IMR-90 (cell line): ENCODE results near the gene PGBD5. TPM values are rescaled to one million over a fixed set of nuclear protein-coding genes. Genes with fewer than 3 reads are reported as not detected.

Experiments used
- ATAC-seq: fragments of 200-7000 bp; cut with Tn5 transposase; 2 replicates; pipeline ENCODE4 v1.9.1; 2020; ENCODE audit warnings: low read depth, mild to moderate bottlenecking, moderate library complexity
- BruUV-seq: library from RNA; stranded (reverse); fragments of 400-500 nt; replicated peaks from 2 replicates; lab custom pipeline; 2021; lab: Mats Ljungman, UMichigan
- CTCF ChIA-PET: fragments of 300-600 bp; formaldehyde crosslinking; extraction: SDS; loops from one replicate; lab custom pipeline; 2021; ENCODE audit warnings: antibody characterized with exemption; lab: Yijun Ruan, JAX
- POLR2A ChIA-PET: fragments of 300-600 bp; sonication (Branson Sonifier 250); formaldehyde crosslinking; loops from one replicate; lab custom pipeline; 2022; ENCODE audit warnings: antibody characterized with exemption; ENCODE audit not compliant: unreplicated experiment; lab: Charles Lee
- DNase-seq: peaks from one replicate; pipeline ENCODE4 v3.0.0; 2013
- H2AFZ ChIP-seq: replicated peaks from 2 replicates; pipeline ENCODE3; 2013; ENCODE audit warnings: low read length, mild to moderate bottlenecking; ENCODE audit not compliant: poor library complexity
- H2AK5ac ChIP-seq: 2 replicates; pipeline ENCODE4 v1.6.1; 2013; ENCODE audit warnings: low read depth, low read length, inconsistent platforms
- H2AK9ac ChIP-seq: replicated peaks from 2 replicates; pipeline ENCODE3; 2013; ENCODE audit warnings: mild to moderate bottlenecking, low read depth, low read length, moderate library complexity; ENCODE audit not compliant: poor library complexity
- H2BK120ac ChIP-seq: 2 replicates; pipeline ENCODE4 v1.6.1; 2013; ENCODE audit warnings: low read depth, low read length, inconsistent platforms
- H2BK15ac ChIP-seq: 3 replicates; pipeline ENCODE4 v1.6.1; 2013; ENCODE audit warnings: low read depth, low read length, inconsistent platforms
- H2BK20ac ChIP-seq: 2 replicates; pipeline ENCODE4 v1.6.1; 2013; ENCODE audit warnings: low read depth, mild to moderate bottlenecking, inconsistent platforms, low read length, moderate library complexity
- H2BK5ac ChIP-seq: 2 replicates; pipeline ENCODE4 v1.6.1; 2013; ENCODE audit warnings: mild to moderate bottlenecking, low read depth, low read length, inconsistent platforms; ENCODE audit not compliant: poor library complexity, severe bottlenecking
- H3K14ac ChIP-seq: replicated peaks from 2 replicates; pipeline ENCODE4 v1.6.1; 2013; ENCODE audit warnings: low read depth, low read length, inconsistent platforms
- H3K18ac ChIP-seq: 2 replicates; pipeline ENCODE4 v1.6.1; 2013; ENCODE audit warnings: low read depth, low read length, control low read depth
- H3K23ac ChIP-seq: 2 replicates; pipeline ENCODE4 v1.6.1; 2013; ENCODE audit warnings: low read depth, low read length, inconsistent platforms
- H3K27ac ChIP-seq: 2 replicates; pipeline ENCODE4 v1.5.1; 2013; ENCODE audit warnings: mild to moderate bottlenecking, control low read depth, low read length; ENCODE audit not compliant: insufficient read depth
- H3K27me3 ChIP-seq: 2 replicates; pipeline ENCODE4 v1.6.1; 2013; ENCODE audit warnings: low read length; ENCODE audit not compliant: control insufficient read depth, insufficient read depth
- H3K36me3 ChIP-seq: 2 replicates; pipeline ENCODE4 v1.6.1; 2013; ENCODE audit warnings: low read length, mixed read lengths; ENCODE audit not compliant: control insufficient read depth, insufficient read depth
- H3K4ac ChIP-seq: 2 replicates; pipeline ENCODE4 v1.6.1; 2013; ENCODE audit warnings: low read depth, low read length, inconsistent platforms
- H3K4me1 ChIP-seq: 2 replicates; pipeline ENCODE4 v1.6.1; 2013; ENCODE audit warnings: low read length, mixed read lengths; ENCODE audit not compliant: control insufficient read depth, insufficient read depth
- H3K4me2 ChIP-seq: 2 replicates; pipeline ENCODE4 v1.6.1; 2013; ENCODE audit warnings: low read depth, mild to moderate bottlenecking, control low read depth, low read length, moderate library complexity
- H3K4me3 ChIP-seq: 2 replicates; pipeline ENCODE4 v1.5.1; 2013; ENCODE audit warnings: low read depth, mild to moderate bottlenecking, control low read depth, low read length, moderate library complexity; ENCODE audit not compliant: insufficient read depth
- H3K56ac ChIP-seq: 2 replicates; pipeline ENCODE4 v1.6.1; 2013; ENCODE audit warnings: low read length, inconsistent platforms; ENCODE audit not compliant: insufficient read depth; ENCODE audit errors: extremely low read depth
- H3K79me1 ChIP-seq, 2 experiments: 2 replicates each; pipeline ENCODE4 v1.6.1; 2013; ENCODE audit warnings: low read length in 2 of 2, inconsistent platforms in 1 of 2, low read depth in 1 of 2
- H3K9ac ChIP-seq: 2 replicates; pipeline ENCODE4 v1.6.1; 2013; ENCODE audit warnings: low read depth, low read length, control low read depth
- H3K9me1 ChIP-seq: 2 replicates; pipeline ENCODE4 v1.6.1; 2013; ENCODE audit warnings: low read length, inconsistent platforms; ENCODE audit not compliant: insufficient read depth
- H3K9me3 ChIP-seq: 2 replicates; pipeline ENCODE4 v1.6.1; 2013; ENCODE audit warnings: low read length; ENCODE audit not compliant: control insufficient read depth, insufficient read depth
- H4K20me1 ChIP-seq: 2 replicates; pipeline ENCODE4 v1.6.1; 2013; ENCODE audit warnings: low read length, inconsistent platforms; ENCODE audit not compliant: insufficient read depth
- H4K5ac ChIP-seq: 2 replicates; pipeline ENCODE4 v1.6.1; 2013; ENCODE audit warnings: mild to moderate bottlenecking, low read depth, low read length, control low read depth
- H4K8ac ChIP-seq, 2 experiments: 2 replicates each; pipeline ENCODE4 v1.6.1; 2013; ENCODE audit warnings: low read depth in 2 of 2, low read length in 2 of 2, control low read depth in 1 of 2, inconsistent platforms in 1 of 2
- H4K91ac ChIP-seq: 2 replicates; pipeline ENCODE4 v1.6.1; 2013; ENCODE audit warnings: low read depth, low read length, inconsistent platforms; ENCODE audit not compliant: insufficient read depth
- BHLHE40 ChIP-seq: fragments of 150-350 bp; IDR thresholded peaks from 2 replicates; pipeline ENCODE4 v1.6.1; 2016; ENCODE audit warnings: mild to moderate bottlenecking, low read depth, low read length
- CEBPB ChIP-seq: IDR thresholded peaks from 2 replicates; pipeline ENCODE4 v1.6.1; 2012; ENCODE audit warnings: low read depth, low read length, improper control_type of control experiment
- CHD1 ChIP-seq: IDR thresholded peaks from 2 replicates; pipeline ENCODE4 v1.6.1; 2012; ENCODE audit warnings: low read depth, low read length, improper control_type of control experiment
- FOS ChIP-seq: fragments of 150-350 bp; IDR thresholded peaks from 2 replicates; pipeline ENCODE4 v1.6.1; 2016; ENCODE audit warnings: low read depth, low read length
- MAFK ChIP-seq: IDR thresholded peaks from 2 replicates; pipeline ENCODE4 v1.6.1; 2012; ENCODE audit warnings: low read depth, low read length, improper control_type of control experiment
- MAZ ChIP-seq: IDR thresholded peaks from 2 replicates; pipeline ENCODE4 v1.6.1; 2012; ENCODE audit warnings: low read depth, mild to moderate bottlenecking, low read length, improper control_type of control experiment, moderate library complexity, borderline replicate concordance
- MXI1 ChIP-seq: IDR thresholded peaks from 2 replicates; pipeline ENCODE4 v1.6.1; 2012; ENCODE audit warnings: low read depth, mild to moderate bottlenecking, low read length, moderate library complexity, borderline replicate concordance
- NFE2L2 ChIP-seq: fragments of 150-350 bp; IDR thresholded peaks from 2 replicates; pipeline ENCODE4 v1.6.1; 2016; ENCODE audit warnings: low read depth, mild to moderate bottlenecking, low read length
- POLR2A ChIP-seq: IDR thresholded peaks from 2 replicates; pipeline ENCODE4 v1.6.1; 2012; ENCODE audit warnings: mild to moderate bottlenecking, low read depth, low read length
- RAD21 ChIP-seq: IDR thresholded peaks from 2 replicates; pipeline ENCODE4 v1.6.1; 2012; ENCODE audit warnings: low read length, improper control_type of control experiment
- RCOR1 ChIP-seq: IDR thresholded peaks from 2 replicates; pipeline ENCODE4 v1.6.1; 2012; ENCODE audit warnings: mild to moderate bottlenecking, low read length, improper control_type of control experiment; ENCODE audit not compliant: insufficient replicate concordance
- RFX5 ChIP-seq: IDR thresholded peaks from 2 replicates; pipeline ENCODE4 v1.8.0; 2012; ENCODE audit warnings: low read depth, mild to moderate bottlenecking, low read length, moderate library complexity
- SMC3 ChIP-seq: fragments of 150-350 bp; IDR thresholded peaks from 2 replicates; pipeline ENCODE4 v1.6.1; 2016; ENCODE audit warnings: low read depth, mild to moderate bottlenecking, antibody characterized with exemption, low read length, moderate library complexity
- WGBS, 2 experiments: methylation state at CpG; one replicate each; pipeline versions ENCODE4 v1.1.5 to v1.1.7; 2013; ENCODE audit warnings: missing lambda C conversion rate in 2 of 2; ENCODE audit not compliant: insufficient read length in 1 of 2; ENCODE audit errors: extremely low coverage in 2 of 2; 5-methylcytosine and 5-hydroxymethylcytosine counted together
- dilution Hi-C: fragments of 300-500 bp; cut with HindIII; formaldehyde crosslinking; loops from one replicate; pipeline ENCODE4 v1.14.3; 2018; ENCODE audit warnings: low sequenced_read_pairs; ENCODE audit not compliant: unreplicated experiment
- in situ Hi-C: fragments of 300-500 bp; cut with MboI; formaldehyde crosslinking; loops from 3 replicates; pipeline ENCODE4 v1.14.3; 2019; ENCODE audit warnings: low sequenced_read_pairs, inconsistent platforms, mixed read lengths
- intact Hi-C: fragments of 100-400 bp; cut with micrococcal nuclease; formaldehyde crosslinking; loops from 2 replicates; pipeline ENCODE4 v1.10.0; 2022
- polyA plus RNA-seq, 3 experiments: library from polyadenylated mRNA; depleted of rRNA; stranded (reverse); fragments of >200 nt; gene quantifications; 2 replicates each; pipeline ENCODE4 v1.2.3, GENCODE V29; 2012; ENCODE audit warnings: low replicate concordance in 1 of 3
- total RNA-seq: library from RNA; depleted of rRNA; stranded (reverse); fragments of >200 nt; gene quantifications from 2 replicates; pipeline ENCODE4 v1.2.3, GENCODE V29; 2012
- TF ChIP-seq, protein P1 (sequence below): conservative IDR thresholded peaks from 2 replicates; pipeline ENCODE4 v1.5.1; 2012; ENCODE audit warnings: mild to moderate bottlenecking, low read depth, low read length, improper control_type of control experiment
- TF ChIP-seq, protein P2 (sequence below): fragments of 150-350 bp; IDR thresholded peaks from 2 replicates; pipeline ENCODE4 v1.6.1; 2016; ENCODE audit warnings: low read depth, mild to moderate bottlenecking, low read length, moderate library complexity, borderline replicate concordance
- TF ChIP-seq, protein P3 (sequence below): fragments of 150-350 bp; IDR thresholded peaks from 2 replicates; pipeline ENCODE4 v1.6.1; 2017; ENCODE audit warnings: mild to moderate bottlenecking, antibody characterized with exemption, low read length, low read depth

The PGBD5 gene
- total and polyA plus RNA-seq, 2 of the 4 experiments (the other 2 are of a cell fraction), result 0.18 to 0.36 TPM

DNA sequence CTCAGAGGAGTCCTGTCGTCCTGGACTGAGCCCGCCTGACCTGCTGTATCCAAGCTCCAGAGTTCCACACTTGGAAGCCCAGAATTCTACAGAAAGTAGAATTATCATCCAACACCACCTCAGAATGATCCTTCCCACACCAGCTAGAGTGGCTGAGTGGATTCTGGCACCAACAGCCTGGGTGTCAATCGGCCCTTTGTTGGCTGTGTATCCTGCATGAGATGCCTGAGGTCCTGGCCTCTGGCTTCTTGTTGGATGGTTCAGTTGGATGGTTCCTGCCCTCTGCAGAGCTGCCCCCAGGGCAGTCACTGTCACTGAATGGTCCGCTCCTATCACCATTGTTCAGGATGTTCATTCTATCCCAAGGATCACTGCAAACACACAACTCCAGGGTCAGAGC lies 49.8 kb downstream of the PGBD5 start:
- Histone ChIP-seq H2AFZ (no peak overlapping the region), H3K9me3 (peaks cover 15% of the 10 kb centered on the region), H3K4ac (no peak overlapping the region), H3K27ac (no peak overlapping the region), H3K27me3 (no peaks in the 10 kb centered on the region), H2AK9ac (no peak overlapping the region), H2AK5ac (no peak overlapping the region), H2BK15ac (no peak overlapping the region), H3K23ac (no peak overlapping the region), H3K4me3 (no peak overlapping the region), H3K36me3 (no peaks in the 10 kb centered on the region), H4K8ac (no peak overlapping the region), H2BK20ac (no peak overlapping the region), H4K91ac (no peak overlapping the region), H2BK5ac (no peak overlapping the region), H2BK120ac (no peak overlapping the region), H3K9ac (no peak overlapping the region), H4K5ac (no peak overlapping the region), H3K9me1 (no peaks in the 10 kb centered on the region), H4K20me1 (no peaks in the 10 kb centered on the region), H3K79me1 (no peaks in the 10 kb centered on the region), H3K4me2 (no peak overlapping the region), H3K18ac (no peak overlapping the region), H3K56ac (no peak overlapping the region), H3K4me1 (no peaks in the 10 kb centered on the region), H3K14ac (no peak overlapping the region)
- DNase-seq (no peak), ATAC-seq (no peak)
- in situ Hi-C loops, result no loop called here
- POLR2A ChIA-PET, result no interaction called here
- CTCF ChIA-PET, result no interaction called here
- TF ChIP-seq RAD21 (no peak), CHD1 (no peak), CEBPB (no peak), RFX5 (no peak), NFE2L2 (no peak), MAZ (no peak), MAFK (no peak), SMC3 (no peak), RCOR1 (no peak), POLR2A (no peak), FOS (no peak), BHLHE40 (no peak), MXI1 (no peak)
- TF ChIP-seq, protein P1, sequence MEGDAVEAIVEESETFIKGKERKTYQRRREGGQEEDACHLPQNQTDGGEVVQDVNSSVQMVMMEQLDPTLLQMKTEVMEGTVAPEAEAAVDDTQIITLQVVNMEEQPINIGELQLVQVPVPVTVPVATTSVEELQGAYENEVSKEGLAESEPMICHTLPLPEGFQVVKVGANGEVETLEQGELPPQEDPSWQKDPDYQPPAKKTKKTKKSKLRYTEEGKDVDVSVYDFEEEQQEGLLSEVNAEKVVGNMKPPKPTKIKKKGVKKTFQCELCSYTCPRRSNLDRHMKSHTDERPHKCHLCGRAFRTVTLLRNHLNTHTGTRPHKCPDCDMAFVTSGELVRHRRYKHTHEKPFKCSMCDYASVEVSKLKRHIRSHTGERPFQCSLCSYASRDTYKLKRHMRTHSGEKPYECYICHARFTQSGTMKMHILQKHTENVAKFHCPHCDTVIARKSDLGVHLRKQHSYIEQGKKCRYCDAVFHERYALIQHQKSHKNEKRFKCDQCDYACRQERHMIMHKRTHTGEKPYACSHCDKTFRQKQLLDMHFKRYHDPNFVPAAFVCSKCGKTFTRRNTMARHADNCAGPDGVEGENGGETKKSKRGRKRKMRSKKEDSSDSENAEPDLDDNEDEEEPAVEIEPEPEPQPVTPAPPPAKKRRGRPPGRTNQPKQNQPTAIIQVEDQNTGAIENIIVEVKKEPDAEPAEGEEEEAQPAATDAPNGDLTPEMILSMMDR, result no peak
- TF ChIP-seq, protein P2, sequence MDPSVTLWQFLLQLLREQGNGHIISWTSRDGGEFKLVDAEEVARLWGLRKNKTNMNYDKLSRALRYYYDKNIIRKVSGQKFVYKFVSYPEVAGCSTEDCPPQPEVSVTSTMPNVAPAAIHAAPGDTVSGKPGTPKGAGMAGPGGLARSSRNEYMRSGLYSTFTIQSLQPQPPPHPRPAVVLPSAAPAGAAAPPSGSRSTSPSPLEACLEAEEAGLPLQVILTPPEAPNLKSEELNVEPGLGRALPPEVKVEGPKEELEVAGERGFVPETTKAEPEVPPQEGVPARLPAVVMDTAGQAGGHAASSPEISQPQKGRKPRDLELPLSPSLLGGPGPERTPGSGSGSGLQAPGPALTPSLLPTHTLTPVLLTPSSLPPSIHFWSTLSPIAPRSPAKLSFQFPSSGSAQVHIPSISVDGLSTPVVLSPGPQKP, result no peak
- TF ChIP-seq, protein P3, sequence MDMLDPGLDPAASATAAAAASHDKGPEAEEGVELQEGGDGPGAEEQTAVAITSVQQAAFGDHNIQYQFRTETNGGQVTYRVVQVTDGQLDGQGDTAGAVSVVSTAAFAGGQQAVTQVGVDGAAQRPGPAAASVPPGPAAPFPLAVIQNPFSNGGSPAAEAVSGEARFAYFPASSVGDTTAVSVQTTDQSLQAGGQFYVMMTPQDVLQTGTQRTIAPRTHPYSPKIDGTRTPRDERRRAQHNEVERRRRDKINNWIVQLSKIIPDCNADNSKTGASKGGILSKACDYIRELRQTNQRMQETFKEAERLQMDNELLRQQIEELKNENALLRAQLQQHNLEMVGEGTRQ, result no peak
- dilution Hi-C loops, result no loop called here
- no TSS peak for BruUV-seq
- WGBS, 2 experiments, result no CpG with 5 or more reads among the region's 4 CpGs
- intact Hi-C loops, result no loop called here
